Measurements from ENCODE around the gene SLX4IP.
A peak's percentile ranks its signal among the peaks of the same experiment; 100 is the strongest.

The SLX4IP gene

GRCh38 chr20:10501402-10501801 lies 66.3 kb downstream of the SLX4IP start:
- DNase-seq (ENCODE audit: low read depth): no peak
- TF ChIP-seq, protein P1, sequence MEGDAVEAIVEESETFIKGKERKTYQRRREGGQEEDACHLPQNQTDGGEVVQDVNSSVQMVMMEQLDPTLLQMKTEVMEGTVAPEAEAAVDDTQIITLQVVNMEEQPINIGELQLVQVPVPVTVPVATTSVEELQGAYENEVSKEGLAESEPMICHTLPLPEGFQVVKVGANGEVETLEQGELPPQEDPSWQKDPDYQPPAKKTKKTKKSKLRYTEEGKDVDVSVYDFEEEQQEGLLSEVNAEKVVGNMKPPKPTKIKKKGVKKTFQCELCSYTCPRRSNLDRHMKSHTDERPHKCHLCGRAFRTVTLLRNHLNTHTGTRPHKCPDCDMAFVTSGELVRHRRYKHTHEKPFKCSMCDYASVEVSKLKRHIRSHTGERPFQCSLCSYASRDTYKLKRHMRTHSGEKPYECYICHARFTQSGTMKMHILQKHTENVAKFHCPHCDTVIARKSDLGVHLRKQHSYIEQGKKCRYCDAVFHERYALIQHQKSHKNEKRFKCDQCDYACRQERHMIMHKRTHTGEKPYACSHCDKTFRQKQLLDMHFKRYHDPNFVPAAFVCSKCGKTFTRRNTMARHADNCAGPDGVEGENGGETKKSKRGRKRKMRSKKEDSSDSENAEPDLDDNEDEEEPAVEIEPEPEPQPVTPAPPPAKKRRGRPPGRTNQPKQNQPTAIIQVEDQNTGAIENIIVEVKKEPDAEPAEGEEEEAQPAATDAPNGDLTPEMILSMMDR (IDR thresholded peaks at IDR 0.05; ENCODE audit: low read length, missing control alignments): no peak
- no peak overlapping the region for H3K4me3 ChIP-seq (replicated peaks; ENCODE audit: low read depth, low read length)

DNA sequence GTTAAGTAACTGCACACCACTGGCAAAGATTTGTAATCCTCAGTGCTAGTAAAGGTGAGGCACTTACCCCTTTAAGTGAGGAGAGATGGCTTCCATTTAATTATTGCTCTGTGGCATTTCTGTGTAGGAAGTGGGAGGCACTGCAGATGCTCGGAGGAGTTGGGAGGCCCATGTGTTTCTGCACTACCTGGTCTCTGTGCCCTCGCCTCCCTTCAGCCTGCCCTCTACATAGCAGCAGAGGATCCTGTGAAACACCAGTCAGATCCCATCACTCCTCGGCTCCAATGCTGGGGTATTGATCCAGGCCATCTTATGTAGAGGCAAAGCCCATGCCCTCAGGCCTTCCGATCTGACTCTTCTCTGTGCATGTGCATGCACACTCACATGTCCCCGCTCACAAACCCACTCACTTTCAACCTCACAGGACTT lies 67.0 kb downstream of the SLX4IP start:
- DNase-seq (ENCODE audit: low read depth): no peak

DNA sequence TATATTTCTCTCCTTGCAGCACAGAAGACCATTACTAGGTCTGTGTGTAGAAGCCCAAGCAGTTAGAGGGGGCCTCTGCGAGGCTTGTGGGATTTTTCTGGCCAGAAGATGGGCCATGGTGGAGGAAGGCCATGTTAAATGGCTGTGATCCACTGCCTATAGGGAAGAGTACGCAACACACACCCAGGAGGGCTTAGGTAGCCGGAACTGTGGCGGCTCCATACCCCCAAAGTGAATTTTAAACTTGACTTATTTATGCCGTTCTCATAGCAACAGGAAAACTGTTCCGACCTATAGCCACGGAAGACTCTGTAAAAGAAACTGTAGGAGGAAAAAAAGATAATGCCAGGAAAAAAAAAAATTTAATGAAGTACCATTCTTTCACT lies 69.5 kb downstream of the SLX4IP start:
- TF ChIP-seq, protein P1 (IDR thresholded peaks at IDR 0.05; ENCODE audit: low read length, missing control alignments): no peak
- H3K4me3 ChIP-seq (replicated peaks; ENCODE audit: low read depth, low read length): no peak overlapping the region
- no peak for DNase-seq (ENCODE audit: low read depth)

More for the DNA sequence above, 67.0 kb downstream of the SLX4IP start:
- TF ChIP-seq, protein P1 (IDR thresholded peaks at IDR 0.05; ENCODE audit: low read length, missing control alignments): no peak
- H3K4me3 ChIP-seq (replicated peaks; ENCODE audit: low read depth, low read length): no peak overlapping the region

DNA sequence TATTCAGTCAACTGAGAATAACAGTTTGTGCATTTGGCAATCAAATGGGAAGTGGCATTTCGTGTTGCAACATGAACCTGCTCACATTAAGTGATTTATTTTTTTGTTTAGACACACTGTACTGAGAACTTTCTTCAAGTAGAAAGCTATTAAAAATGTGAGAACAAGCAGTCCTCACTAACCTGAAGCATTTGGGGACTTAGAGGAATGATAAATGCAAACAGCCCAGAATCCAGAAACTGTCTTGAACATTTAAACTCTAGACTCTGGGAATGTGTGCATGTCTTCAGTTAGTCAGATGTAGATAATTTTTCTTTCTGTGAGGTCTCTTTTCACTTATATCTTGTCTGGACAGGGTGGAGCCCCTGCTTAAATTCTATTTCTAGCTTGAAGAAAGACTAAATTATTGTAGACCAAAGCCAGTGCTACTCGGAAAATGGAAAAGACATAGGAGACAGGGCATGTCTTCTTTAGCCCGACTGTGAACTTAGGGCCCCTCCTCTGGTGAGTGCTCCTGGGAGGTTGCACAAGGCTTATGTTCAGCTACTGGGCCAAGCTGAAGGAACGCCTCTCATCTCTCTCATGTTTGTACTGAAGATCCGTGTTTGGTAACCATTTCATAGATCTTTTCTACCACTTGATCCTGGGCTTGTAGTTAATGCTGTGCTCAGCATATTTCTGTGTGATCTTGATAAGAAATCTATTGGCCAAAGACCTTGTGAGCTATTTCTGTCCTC lies 70.1 kb downstream of the SLX4IP start:
- TF ChIP-seq, protein P1 (IDR thresholded peaks at IDR 0.05; ENCODE audit: low read length, missing control alignments): no peak
- H3K4me3 ChIP-seq (replicated peaks; ENCODE audit: low read depth, low read length): no peak overlapping the region
- peak; percentile 56 for DNase-seq (ENCODE audit: low read depth)

- TF ChIP-seq, protein P1 (IDR thresholded peaks at IDR 0.05; ENCODE audit: low read length, missing control alignments): no peak
- H3K4me3 ChIP-seq (replicated peaks; ENCODE audit: low read depth, low read length): no peak overlapping the region
- no peak for DNase-seq (ENCODE audit: low read depth)
Measured at GRCh38 chr20:10505827-10506226, 70.7 kb downstream of the SLX4IP start.

DNA sequence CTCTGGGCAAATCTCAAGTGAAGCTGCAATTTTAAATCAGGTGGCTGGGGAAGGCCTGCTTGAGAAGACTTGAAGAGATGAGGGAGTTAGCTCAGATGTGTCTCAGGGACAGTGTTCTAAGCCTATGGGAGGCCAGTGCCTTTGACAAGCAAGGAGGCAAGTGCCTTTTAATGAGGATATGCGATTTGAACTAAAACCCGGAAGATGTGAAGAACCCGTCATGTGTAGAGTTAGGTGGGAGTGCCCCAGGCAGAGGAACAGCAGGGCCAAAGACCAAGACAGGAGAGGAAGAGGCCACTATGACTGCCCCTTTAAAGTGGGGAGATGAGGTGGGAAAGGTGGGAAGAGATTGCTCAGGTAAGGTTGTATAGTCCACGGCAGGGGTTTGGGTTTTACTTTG lies 71.9 kb downstream of the SLX4IP start:
- TF ChIP-seq, protein P1 (IDR thresholded peaks at IDR 0.05; ENCODE audit: low read length, missing control alignments): no peak
- H3K4me3 ChIP-seq (replicated peaks; ENCODE audit: low read depth, low read length): no peak overlapping the region
- no peak for DNase-seq (ENCODE audit: low read depth)

- TF ChIP-seq, protein P1 (IDR thresholded peaks at IDR 0.05; ENCODE audit: low read length, missing control alignments): no peak
- DNase-seq (ENCODE audit: low read depth): peak; percentile 44
- H3K4me3 ChIP-seq (replicated peaks; ENCODE audit: low read depth, low read length): no peak overlapping the region
Measured at GRCh38 chr20:10508060-10508459, 73.0 kb downstream of the SLX4IP start.

Measured in fibroblast of pulmonary artery (primary cell).